NCI-H2171 (cell line): ENCODE results near the gene BACH2.

Experiments used
- DNase-seq: peaks from one replicate; lab custom pipeline; 2025; lab: John Stamatoyannopoulos, UW

The BACH2 gene

DNA sequence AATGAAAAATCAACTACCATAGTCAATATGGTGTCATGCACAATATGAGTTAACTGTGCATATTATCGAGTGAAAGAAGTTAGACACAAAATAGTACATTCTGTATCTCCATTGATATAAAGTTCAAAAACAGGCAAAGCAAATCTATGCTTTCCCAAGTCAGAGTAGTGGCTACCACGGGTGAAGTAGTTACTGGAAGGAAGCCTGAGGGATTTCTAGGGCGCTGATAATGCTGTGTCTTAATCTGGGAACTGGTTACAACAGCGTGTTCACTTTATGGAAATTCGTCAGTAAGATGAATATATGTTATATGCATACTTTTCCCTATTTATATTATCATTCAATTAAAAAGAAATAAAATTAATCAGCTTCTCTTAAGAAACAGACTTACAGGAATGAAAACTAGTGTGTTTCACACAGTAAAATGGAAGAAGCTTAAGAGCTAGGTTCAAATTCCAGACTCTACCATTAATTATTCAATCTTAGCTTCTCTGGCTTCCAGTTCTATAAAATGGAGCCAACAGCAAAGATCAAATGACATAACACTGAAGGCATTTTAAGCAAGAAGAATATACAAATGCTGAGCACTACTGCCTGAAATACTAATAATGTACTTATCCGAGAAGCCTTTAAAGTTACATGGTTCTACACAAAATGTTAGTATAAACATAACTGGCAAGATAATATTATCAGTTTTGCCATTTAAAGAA lies 19.2 kb downstream of the BACH2 start:
- no peak for DNase-seq

- no peak for DNase-seq
Observed at GRCh38 chr6:90274451-90275030, 22.1 kb downstream of the BACH2 start.

DNA sequence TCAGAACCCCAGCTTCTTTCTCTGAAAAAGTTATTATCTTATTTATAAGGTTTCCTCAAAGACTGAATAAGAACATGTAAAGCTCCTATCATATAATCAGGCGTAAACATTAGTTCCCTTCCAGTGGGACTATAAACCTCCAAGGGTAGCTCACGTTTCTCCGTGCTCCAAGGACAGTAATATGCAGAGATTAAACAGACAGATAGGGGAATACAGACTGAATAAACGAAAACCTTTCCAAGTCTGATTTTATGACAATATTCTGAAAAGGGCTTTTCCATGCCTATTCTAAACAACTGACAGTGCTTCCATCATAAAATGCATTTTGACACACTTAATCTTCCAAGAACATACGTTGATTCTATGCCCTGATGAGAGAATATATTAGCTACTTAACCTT lies 22.8 kb downstream of the BACH2 start:
- no peak for DNase-seq

DNA sequence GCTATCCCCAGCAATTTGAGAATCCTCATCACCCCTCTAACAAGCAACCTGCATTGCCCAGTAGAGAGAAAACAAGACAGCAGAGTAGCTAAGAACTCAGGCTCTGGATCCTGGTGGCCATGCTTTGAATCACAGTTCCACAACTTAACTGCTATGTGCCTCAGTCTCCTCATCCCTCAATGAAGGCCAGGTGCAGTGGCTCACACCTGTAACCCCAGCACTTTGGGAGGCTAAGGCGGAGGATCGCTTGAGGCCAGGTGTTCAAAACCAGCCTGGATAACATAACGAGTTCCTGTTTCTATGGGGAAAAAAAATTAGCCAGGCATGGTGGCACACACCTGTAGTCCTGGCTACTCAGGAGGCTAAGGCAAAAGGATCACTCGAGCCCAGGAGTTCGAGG lies 23.7 kb downstream of the BACH2 start:
- no peak for DNase-seq

- DNase-seq = no peak
Observed at GRCh38 chr6:90271831-90272230, 24.8 kb downstream of the BACH2 start.

- no peak for DNase-seq
Observed at GRCh38 chr6:90269334-90269733, 27.3 kb downstream of the BACH2 start.

DNA sequence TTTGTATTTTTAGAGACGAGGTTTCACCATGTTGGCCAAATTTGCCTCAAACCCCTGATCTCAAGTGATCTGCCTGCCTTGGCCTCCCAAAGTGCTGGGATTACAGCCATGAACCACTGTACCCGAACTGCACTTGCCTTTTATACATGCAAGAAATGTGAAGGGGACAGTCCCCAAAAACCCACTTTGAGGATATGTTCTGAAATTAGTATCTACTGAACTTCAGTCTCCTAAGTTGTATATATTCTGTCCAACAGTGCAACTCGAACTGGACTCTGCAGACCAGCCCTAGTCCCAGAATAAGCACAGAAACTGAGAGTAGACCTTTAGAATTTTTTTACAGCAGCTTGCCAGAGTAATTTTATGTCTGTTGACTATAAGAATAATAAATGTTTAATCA lies 28.5 kb downstream of the BACH2 start:
- no peak for DNase-seq

DNA sequence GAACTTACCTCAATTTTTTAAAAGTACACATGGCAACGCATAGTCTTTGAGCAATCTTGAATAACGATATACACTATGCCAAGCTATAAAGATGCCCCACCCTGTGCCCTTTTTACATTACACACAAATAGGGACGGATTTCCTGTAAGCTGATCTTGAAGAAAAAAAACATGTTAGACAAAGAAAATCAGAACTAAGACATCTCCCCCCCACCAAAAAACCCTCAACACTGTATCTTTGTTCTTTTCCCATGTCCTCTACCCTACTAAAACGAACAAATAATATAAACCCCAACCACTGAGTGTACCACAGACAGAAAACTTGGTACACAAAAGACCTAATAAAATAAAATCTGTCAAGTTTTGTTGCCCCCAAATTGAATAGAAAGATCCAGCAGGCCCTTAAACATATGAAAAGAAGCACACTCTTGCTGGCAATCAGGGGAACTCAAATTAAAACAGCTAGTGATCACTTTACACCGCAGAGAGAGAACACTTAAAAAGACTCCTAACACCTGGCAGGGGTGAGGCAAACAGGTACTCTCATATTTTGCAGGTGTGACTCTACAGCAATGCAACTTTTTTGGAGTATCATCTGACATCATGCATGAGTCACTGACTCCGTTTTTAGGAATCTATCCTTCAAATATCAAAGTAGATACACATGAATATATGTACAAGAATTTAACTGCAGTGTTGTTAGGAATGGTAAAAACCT lies 29.6 kb downstream of the BACH2 start:
- no peak for DNase-seq

- DNase-seq = peak; percentile 63
Observed at GRCh38 chr6:90264561-90264960, 32.1 kb downstream of the BACH2 start.

- DNase-seq = no peak
Observed at GRCh38 chr6:90263633-90264032, 33.0 kb downstream of the BACH2 start.

DNA sequence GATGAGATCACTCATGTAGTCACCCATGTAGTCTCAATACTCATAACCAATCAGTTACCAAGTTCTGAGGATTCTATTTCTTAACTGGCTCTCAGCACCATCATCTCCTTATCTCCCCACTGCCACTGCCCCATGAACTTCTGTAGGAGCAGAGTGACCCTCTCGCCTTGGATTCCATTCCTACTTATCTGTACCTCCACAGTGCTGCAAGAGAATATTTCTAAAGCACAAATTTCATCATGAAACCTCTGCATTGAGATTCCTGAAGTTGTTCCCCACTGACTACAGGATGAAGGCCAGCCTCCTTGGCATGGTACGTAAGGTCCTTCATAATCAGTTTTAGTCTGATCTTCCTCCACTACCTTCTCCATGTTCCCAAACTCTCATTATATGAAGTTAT lies 34.8 kb downstream of the BACH2 start:
- DNase-seq = no peak

- DNase-seq = no peak
Observed at GRCh38 chr6:90257486-90257738, 39.2 kb downstream of the BACH2 start.

GRCh38 chr6:90256698-90257485 lies 39.8 kb downstream of the BACH2 start:
- DNase-seq = no peak

GRCh38 chr6:90253631-90254030 lies 43.0 kb downstream of the BACH2 start:
- no peak for DNase-seq

DNA sequence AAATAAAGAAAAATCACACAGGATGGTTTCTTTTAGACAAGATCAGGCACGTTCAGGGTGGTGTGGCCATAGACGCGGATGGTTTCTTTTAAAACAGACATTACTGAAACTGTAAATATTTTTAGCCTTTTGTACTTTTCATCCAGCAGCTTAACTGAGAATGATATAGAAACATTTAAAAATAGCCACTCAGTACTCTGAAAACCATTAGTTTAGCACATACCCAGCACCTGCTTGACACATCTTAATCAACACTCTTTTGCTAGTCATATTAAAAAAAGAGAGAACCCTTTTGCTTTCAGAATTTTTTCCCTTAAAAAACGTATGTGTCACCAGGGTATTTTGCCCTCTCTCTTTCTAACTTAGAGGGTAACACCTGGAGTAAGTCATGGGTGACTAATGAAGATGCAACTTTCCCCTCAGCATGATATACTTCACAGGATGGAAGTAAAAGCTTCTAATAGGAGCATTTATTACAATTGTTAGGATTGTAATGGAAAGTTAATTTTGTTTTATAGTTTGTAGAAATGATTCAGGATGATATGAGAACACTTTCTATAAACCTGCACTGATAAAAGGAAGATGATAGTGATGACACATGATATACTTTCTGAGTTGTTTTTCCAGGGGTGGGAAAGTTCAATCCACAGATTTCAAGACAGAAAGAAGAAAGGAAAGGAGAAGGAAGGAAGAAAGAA lies 45.2 kb downstream of the BACH2 start:
- DNase-seq = no peak

- no peak for DNase-seq
Observed at GRCh38 chr6:90250405-90250804, 46.2 kb downstream of the BACH2 start.

DNA sequence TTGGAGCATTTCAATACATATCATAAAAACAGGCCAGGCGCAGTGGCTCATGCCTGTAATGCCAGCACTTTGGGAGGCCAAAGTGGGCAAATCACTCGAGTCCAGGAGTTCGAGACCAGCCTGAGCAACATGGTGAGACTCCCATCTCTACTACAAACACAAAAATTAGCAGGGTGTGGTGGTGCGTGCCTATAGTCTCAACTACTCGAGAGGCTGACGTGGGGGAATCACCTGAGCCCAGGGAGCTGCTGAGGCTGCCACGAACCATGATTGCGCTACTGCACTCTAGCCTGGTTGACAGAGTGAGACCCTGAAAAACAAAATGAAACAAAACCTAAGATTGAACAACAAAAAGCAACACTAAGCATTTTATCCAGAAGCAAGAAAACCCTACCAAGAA lies 47.2 kb downstream of the BACH2 start:
- DNase-seq = no peak

DNA sequence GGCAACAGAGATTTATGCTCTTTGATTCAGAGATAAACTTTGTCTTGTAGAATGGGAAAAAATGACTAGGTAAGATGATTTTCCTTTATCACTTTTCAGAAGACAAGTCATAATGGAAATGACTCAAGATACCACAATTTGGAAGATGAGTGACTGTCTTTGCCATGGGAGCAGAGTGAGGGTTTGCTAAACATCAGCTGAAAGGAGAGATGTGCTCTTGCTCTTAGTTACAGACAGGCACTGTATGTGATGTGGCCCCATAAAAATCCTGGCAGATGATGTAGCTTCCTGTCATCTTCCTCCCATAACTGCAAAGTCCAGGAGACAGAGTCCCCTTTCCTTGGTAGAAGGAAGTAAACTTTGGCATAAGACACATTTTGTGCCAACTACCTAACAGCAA lies 47.6 kb downstream of the BACH2 start:
- no peak for DNase-seq

GRCh38 chr6:90247262-90247661 lies 49.4 kb downstream of the BACH2 start:
- DNase-seq = no peak

GRCh38 chr6:90241229-90241880 lies 55.3 kb downstream of the BACH2 start:
- peak; percentile 37 for DNase-seq

GRCh38 chr6:90238496-90239266 lies 58.0 kb downstream of the BACH2 start:
- no peak for DNase-seq
